HUDEP-2 (cell line): ENCODE results near the gene UNC5C.
A peak's percentile ranks its signal among the peaks of the same experiment; 100 is the strongest.

Experiments
- DNase-seq, 76 experiments: peaks; one replicate each; lab custom pipeline; 2025; ENCODE audit not compliant: unreplicated experiment in 76 of 76; lab: John Stamatoyannopoulos, UW

The UNC5C gene

GRCh38 chr4:95238554-95238953 lies 310.2 kb downstream of the UNC5C start:
- no peak for DNase-seq

- DNase-seq = no peak
Measured at GRCh38 chr4:95232358-95233156, 316.2 kb downstream of the UNC5C start.

GRCh38 chr4:95231681-95232080 lies 317.1 kb downstream of the UNC5C start:
- DNase-seq = peak in 3 of 76 experiments; percentile 1 to 6 (median 1)

- DNase-seq = no peak
Measured at GRCh38 chr4:95225849-95226248, 322.9 kb downstream of the UNC5C start.

GRCh38 chr4:95224402-95224801 lies 324.4 kb downstream of the UNC5C start:
- no peak for DNase-seq

- DNase-seq = no peak
Measured at GRCh38 chr4:95220205-95221175, 328.3 kb downstream of the UNC5C start.

- DNase-seq = no peak
Measured at GRCh38 chr4:95219109-95219508, 329.7 kb downstream of the UNC5C start.

GRCh38 chr4:95217197-95217596 lies 331.6 kb downstream of the UNC5C start:
- no peak for DNase-seq

- DNase-seq = no peak
Measured at GRCh38 chr4:95216636-95217035, 332.1 kb downstream of the UNC5C start.

GRCh38 chr4:95215991-95216605 lies 332.7 kb downstream of the UNC5C start:
- no peak for DNase-seq

GRCh38 chr4:95215043-95215442 lies 333.7 kb downstream of the UNC5C start:
- DNase-seq = no peak

- DNase-seq = no peak
Measured at GRCh38 chr4:95214408-95214807, 334.4 kb downstream of the UNC5C start.

GRCh38 chr4:95213366-95213765 lies 335.4 kb downstream of the UNC5C start:
- no peak for DNase-seq

- DNase-seq = no peak
Measured at GRCh38 chr4:95212692-95213091, 336.1 kb downstream of the UNC5C start.

- no peak for DNase-seq
Measured at GRCh38 chr4:95209927-95210326, 338.8 kb downstream of the UNC5C start.

- no peak for DNase-seq
Measured at GRCh38 chr4:95204873-95205272, 343.9 kb downstream of the UNC5C start.

- DNase-seq = no peak
Measured at GRCh38 chr4:95204267-95204844, 344.4 kb downstream of the UNC5C start.

GRCh38 chr4:95198961-95199360 lies 349.8 kb downstream of the UNC5C start:
- no peak for DNase-seq

GRCh38 chr4:95197353-95197752 lies 351.4 kb downstream of the UNC5C start:
- DNase-seq = no peak

- no peak for DNase-seq
Measured at GRCh38 chr4:95193391-95194224, 355.2 kb downstream of the UNC5C start.
